Trophoblast cell (in vitro differentiated cells and primary cell): ENCODE data around the gene CLEC18B.
"Not testable (repeated sequence)": the region's sequence is repeated elsewhere in the genome, so short reads cannot be mapped to it uniquely, and the experiment has no call there.

Experiments
- DNase-seq, 2 donors: peaks; one replicate each; pipeline ENCODE4 v3.0.0-alpha.2; 2016
- H2AFZ ChIP-seq: 2 replicates; pipeline ENCODE4 v1.6.1; 2013; ENCODE audit warnings: low read length, moderate library complexity, mild to moderate bottlenecking; ENCODE audit not compliant: insufficient read depth, poor library complexity
- H2AK5ac ChIP-seq: 2 replicates; pipeline ENCODE4 v1.6.1; 2013; ENCODE audit warnings: mild to moderate bottlenecking, low read length
- H2BK120ac ChIP-seq: 2 replicates; pipeline ENCODE4 v1.6.1; 2013; ENCODE audit warnings: low read length, mild to moderate bottlenecking, moderate library complexity; ENCODE audit not compliant: insufficient read depth, poor library complexity
- H2BK12ac ChIP-seq: 2 replicates; pipeline ENCODE4 v1.6.1; 2013; ENCODE audit warnings: mild to moderate bottlenecking, low read length, moderate library complexity
- H2BK5ac ChIP-seq: 2 replicates; pipeline ENCODE4 v1.6.1; 2013; ENCODE audit warnings: low read length, low read depth, moderate library complexity, mild to moderate bottlenecking; ENCODE audit not compliant: poor library complexity
- H3K14ac ChIP-seq: 2 replicates; pipeline ENCODE4 v1.6.1; 2013; ENCODE audit warnings: mild to moderate bottlenecking, low read length
- H3K18ac ChIP-seq: 2 replicates; pipeline ENCODE4 v1.6.1; 2013; ENCODE audit warnings: mild to moderate bottlenecking, low read length
- H3K23ac ChIP-seq: 2 replicates; pipeline ENCODE4 v1.6.1; 2013; ENCODE audit warnings: low read length
- H3K27ac ChIP-seq: 2 replicates; pipeline ENCODE4 v1.5.1; 2013; ENCODE audit warnings: low read depth, mild to moderate bottlenecking, inconsistent platforms, low read length, moderate library complexity
- H3K27me3 ChIP-seq: 2 replicates; pipeline ENCODE4 v1.6.1; 2013; ENCODE audit warnings: inconsistent platforms, mild to moderate bottlenecking, low read length, moderate library complexity; ENCODE audit not compliant: insufficient read depth
- H3K36me3 ChIP-seq, 2 experiments: 1 replicate in 1 of 2; 2 replicates in 1 of 2; pipeline ENCODE4 v1.6.1; 2013; ENCODE audit warnings: low read length in 2 of 2, mild to moderate bottlenecking in 2 of 2, moderate library complexity in 1 of 2; ENCODE audit not compliant: insufficient read depth in 2 of 2, control insufficient read depth in 1 of 2
- H3K4ac ChIP-seq: 2 replicates; pipeline ENCODE4 v1.6.1; 2013; ENCODE audit warnings: low read depth, mild to moderate bottlenecking, low read length, moderate library complexity
- H3K4me1 ChIP-seq, 2 experiments: 1 replicate in 1 of 2; 2 replicates in 1 of 2; pipeline ENCODE4 v1.6.1; 2013; ENCODE audit warnings: low read length in 2 of 2, mild to moderate bottlenecking in 2 of 2, moderate library complexity in 1 of 2; ENCODE audit not compliant: insufficient read depth in 2 of 2, control insufficient read depth in 1 of 2
- H3K4me2 ChIP-seq: 2 replicates; pipeline ENCODE4 v1.6.1; 2013; ENCODE audit warnings: inconsistent platforms, mild to moderate bottlenecking, low read length, moderate library complexity
- H3K4me3 ChIP-seq: 2 replicates; pipeline ENCODE4 v1.5.1; 2013; ENCODE audit warnings: mild to moderate bottlenecking, low read depth, low read length, inconsistent platforms
- H3K79me1 ChIP-seq: one replicate; pipeline ENCODE4 v1.6.1; 2013; ENCODE audit warnings: low read length
- H3K79me2 ChIP-seq: 2 replicates; pipeline ENCODE4 v1.6.1; 2013; ENCODE audit warnings: low read length, mild to moderate bottlenecking; ENCODE audit not compliant: control insufficient read depth, insufficient read depth, poor library complexity
- H3K9ac ChIP-seq: 2 replicates; pipeline ENCODE4 v1.6.1; 2013; ENCODE audit warnings: mild to moderate bottlenecking, low read length
- H3K9me3 ChIP-seq: 2 replicates; pipeline ENCODE4 v1.6.1; 2013; ENCODE audit warnings: low read depth, mild to moderate bottlenecking, control low read depth, inconsistent platforms, low read length; ENCODE audit not compliant: insufficient read depth
- H4K12ac ChIP-seq: 2 replicates; pipeline ENCODE4 v1.6.1; 2013; ENCODE audit warnings: low read depth, mild to moderate bottlenecking, low read length, moderate library complexity
- H4K8ac ChIP-seq: 2 replicates; pipeline ENCODE4 v1.6.1; 2013; ENCODE audit warnings: low read depth, mild to moderate bottlenecking, low read length, moderate library complexity
- H4K91ac ChIP-seq: one replicate; pipeline ENCODE4 v1.6.1; 2013; ENCODE audit warnings: low read depth, mild to moderate bottlenecking, low read length, moderate library complexity
- WGBS: extraction: QIAGEN DNeasy Blood & Tissue Kit; methylation state at CpG from one replicate; pipeline ENCODE4 v1.1.7; 2013; ENCODE audit warnings: missing lambda C conversion rate; ENCODE audit not compliant: insufficient read length, insufficient coverage; ENCODE audit errors: extremely low coverage; 5-methylcytosine and 5-hydroxymethylcytosine counted together

CLEC18B gene

DNA sequence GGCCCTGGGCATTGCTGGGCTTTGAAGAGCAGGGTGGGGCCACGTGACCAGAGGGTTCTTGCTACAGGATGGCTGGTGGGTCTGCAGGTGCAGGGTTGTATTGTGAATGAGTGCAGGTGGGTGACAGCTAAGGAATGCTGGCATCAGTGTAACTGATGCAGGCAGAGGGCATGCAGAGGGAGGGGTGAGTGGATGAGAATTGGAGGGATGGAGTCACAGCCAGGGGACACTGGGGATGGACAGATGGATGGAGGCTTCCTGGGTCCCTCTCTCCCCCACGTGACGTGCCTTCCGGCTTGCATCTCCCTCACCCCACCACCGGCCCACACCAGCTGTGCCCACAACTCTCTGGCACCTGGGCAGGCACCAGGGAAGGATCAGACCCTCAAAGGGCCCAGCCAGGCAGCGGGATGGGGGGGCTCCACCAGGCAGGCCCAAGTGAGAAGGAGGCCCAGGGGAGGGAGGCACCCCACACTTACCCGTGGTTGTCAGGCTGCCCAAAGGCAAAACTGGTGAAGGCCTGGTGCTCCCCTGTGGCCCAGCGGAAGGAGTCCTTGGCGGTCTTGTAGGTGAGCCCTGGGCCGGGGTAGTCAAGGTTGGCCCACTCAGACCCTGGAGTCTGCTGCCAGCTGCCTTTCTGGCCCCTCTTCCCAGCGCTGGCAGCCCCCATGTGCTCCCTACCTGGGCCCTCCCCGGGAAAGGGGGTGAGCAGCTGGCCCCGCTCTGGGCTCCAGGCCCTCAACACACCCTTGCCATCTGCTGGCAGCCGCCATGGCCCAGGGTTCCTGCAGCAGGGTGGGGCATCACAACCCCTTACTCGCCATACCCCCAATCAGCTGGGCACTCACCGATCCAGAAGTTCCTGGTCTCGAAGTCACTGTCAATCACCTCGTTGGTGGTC, 11.0 kb downstream of the CLEC18B start:
- not testable (repeated sequence) for H4K91ac ChIP-seq, H3K4me1 ChIP-seq, H3K9me3 ChIP-seq, H2BK5ac ChIP-seq, H3K79me1 ChIP-seq, H3K9ac ChIP-seq, H3K27ac ChIP-seq, H3K27me3 ChIP-seq, H2BK12ac ChIP-seq, DNase-seq, H2BK120ac ChIP-seq, H3K79me2 ChIP-seq, H3K4ac ChIP-seq, H4K8ac ChIP-seq, H4K12ac ChIP-seq, H3K4me3 ChIP-seq, H2AFZ ChIP-seq, H2AK5ac ChIP-seq, H3K4me2 ChIP-seq, H3K36me3 ChIP-seq, H3K18ac ChIP-seq, H3K23ac ChIP-seq, H3K14ac ChIP-seq
- no CpG with 5 or more reads among the region's 18 CpGs for WGBS

GRCh38 chr16:74409185-74409981, 11.9 kb downstream of the CLEC18B start:
- not testable (repeated sequence) for H2AK5ac ChIP-seq, H2BK120ac ChIP-seq, H4K91ac ChIP-seq, H3K79me1 ChIP-seq, H3K79me2 ChIP-seq, H3K27ac ChIP-seq, H3K9me3 ChIP-seq, H4K8ac ChIP-seq, H3K27me3 ChIP-seq, H4K12ac ChIP-seq, H2AFZ ChIP-seq, H3K4ac ChIP-seq, H2BK12ac ChIP-seq, H3K4me3 ChIP-seq, H3K9ac ChIP-seq, H3K23ac ChIP-seq, H3K14ac ChIP-seq, H2BK5ac ChIP-seq, H3K4me1 ChIP-seq, DNase-seq, H3K18ac ChIP-seq, H3K36me3 ChIP-seq, H3K4me2 ChIP-seq
- no CpG with 5 or more reads among the region's 15 CpGs for WGBS

DNA sequence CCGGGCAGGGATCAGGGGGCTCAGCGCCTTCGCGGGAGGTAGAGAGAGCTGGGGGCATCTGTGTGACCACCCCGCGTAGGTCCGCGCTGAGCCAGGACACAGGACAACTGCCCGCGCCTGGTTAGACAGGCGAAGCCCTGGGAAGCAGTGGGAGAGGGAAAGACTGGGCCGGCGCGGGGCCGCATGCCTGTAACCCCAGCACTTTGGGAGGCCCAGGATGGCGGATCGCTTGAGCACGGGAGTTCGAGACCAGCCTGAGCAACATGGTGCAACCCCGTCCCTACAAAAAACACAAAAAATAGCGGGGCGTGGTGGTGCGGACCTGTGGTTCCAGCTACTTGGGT, 13.9 kb downstream of the CLEC18B start:
- not testable (repeated sequence) for H2BK5ac ChIP-seq, H3K36me3 ChIP-seq, H3K4ac ChIP-seq, H2BK12ac ChIP-seq, H3K79me1 ChIP-seq, H2AK5ac ChIP-seq, H3K4me1 ChIP-seq, H3K9me3 ChIP-seq, H3K14ac ChIP-seq, H3K27me3 ChIP-seq, H3K27ac ChIP-seq, H3K23ac ChIP-seq, H3K79me2 ChIP-seq, H2BK120ac ChIP-seq
- peak overlapping the region; percentile 36 for H4K91ac ChIP-seq
- peak overlapping the region; percentile 5 for H3K18ac ChIP-seq
- H2AFZ ChIP-seq, result peak overlapping the region; percentile 8
- peak overlapping the region; percentile 61 for H3K4me3 ChIP-seq
- H3K4me2 ChIP-seq, result peak overlapping the region; percentile 75
- H4K12ac ChIP-seq, result peak overlapping the region; percentile 4
- peak overlapping the region; percentile 82 for H3K9ac ChIP-seq
- peak overlapping the region; percentile 55 for H4K8ac ChIP-seq
- DNase-seq, result peak in 1 of 2 donors; percentile 20
- no CpG with 5 or more reads among the region's 23 CpGs for WGBS

- H3K9ac ChIP-seq, H2BK12ac ChIP-seq, H3K4me3 ChIP-seq, H3K4me1 ChIP-seq, H4K12ac ChIP-seq, H3K9me3 ChIP-seq, H2AFZ ChIP-seq, H2BK120ac ChIP-seq, H3K23ac ChIP-seq, H3K4me2 ChIP-seq, H2AK5ac ChIP-seq, H3K4ac ChIP-seq, H3K36me3 ChIP-seq, H3K79me1 ChIP-seq, H4K91ac ChIP-seq, H3K18ac ChIP-seq, H2BK5ac ChIP-seq, H3K79me2 ChIP-seq, H4K8ac ChIP-seq, H3K27me3 ChIP-seq, H3K14ac ChIP-seq, H3K27ac ChIP-seq, DNase-seq: not testable (repeated sequence)
- no CpG with 5 or more reads among the region's 71 CpGs for WGBS
Measured at GRCh38 chr16:74406600-74407361, 14.5 kb downstream of the CLEC18B start.
